Stomach (tissue), 9 donors: ENCODE data around the gene SGMS1. TPM values are rescaled to one million over a fixed set of nuclear protein-coding genes. Genes with fewer than 3 reads are reported as not detected.
A peak's percentile ranks its signal among the peaks of the same experiment; 100 is the strongest.

ENCODE experiments used
- DNase-seq, 2 donors: peaks; one replicate each; pipeline versions ENCODE4 v3.0.0 to v3.0.0-alpha.2; 2013 to 2019
- H3K27ac ChIP-seq, 5 donors: fragments of 200-600 bp in 4 of 5; sonication (generic) in 4 of 5; one replicate each; pipeline ENCODE4 v1.5.1; 2013 to 2019; ENCODE audit warnings: mild to moderate bottlenecking in 1 of 5, moderate library complexity in 1 of 5
- H3K27me3 ChIP-seq, 3 donors: fragments of 200-600 bp; sonication (generic); one replicate each; pipeline ENCODE4 v1.5.1; 2017 to 2019; ENCODE audit warnings: mixed run types in 1 of 3
- H3K36me3 ChIP-seq, 4 donors: fragments of 200-600 bp; sonication (generic); 1 replicate in 3 of 4; 2 replicates in 1 of 4; pipeline ENCODE4 v1.5.1; 2016 to 2019
- H3K4me1 ChIP-seq, 4 donors: fragments of 200-600 bp; sonication (generic); one replicate each; pipeline ENCODE4 v1.5.1; 2016 to 2019
- H3K4me3 ChIP-seq, 4 donors: fragments of 200-600 bp; sonication (generic) in 3 of 4; one replicate each; pipeline ENCODE4 v1.5.1; 2016 to 2019; ENCODE audit warnings: mild to moderate bottlenecking in 1 of 4
- H3K9me3 ChIP-seq, 4 donors: fragments of 200-600 bp; sonication (generic); one replicate each; pipeline ENCODE4 v1.5.1; 2016 to 2019
- CTCF ChIP-seq, 7 experiments: fragments of 450-650 bp in 4 of 7; fragments of 200-600 bp in 3 of 7; sonication (generic) in 3 of 7; IDR thresholded peaks; one replicate each; pipeline ENCODE4 v1.5.1; 2016 to 2019; ENCODE audit warnings: antibody characterized with exemption in 7 of 7, control low read depth in 2 of 7, mild to moderate bottlenecking in 1 of 7
- EP300 ChIP-seq: sonication (generic); formaldehyde crosslinking; IDR thresholded peaks from one replicate; pipeline ENCODE4 v1.6.1; 2017; ENCODE audit warnings: antibody characterized with exemption
- POLR2A ChIP-seq, 4 donors: fragments of 450-650 bp; IDR thresholded peaks; one replicate each; pipeline ENCODE4 v1.6.1; 2016; ENCODE audit warnings: antibody characterized with exemption in 4 of 4, control low read depth in 2 of 4, mild to moderate bottlenecking in 1 of 4, moderate library complexity in 1 of 4
- POLR2AphosphoS5 ChIP-seq, 3 donors: sonication (generic); formaldehyde crosslinking; IDR thresholded peaks; one replicate each; pipeline ENCODE4 v1.6.1; 2016; ENCODE audit warnings: antibody characterized with exemption in 3 of 3
- WGBS, 5 donors: extraction: QIAGEN DNeasy Blood & Tissue Kit in 3 of 5; methylation state at CpG; one replicate each; pipeline versions ENCODE4 v1.1.5 to v1.1.7; 2013 to 2018; 5-methylcytosine and 5-hydroxymethylcytosine counted together
- intact Hi-C: fragments of 100-400 bp; cut with DNase I; formaldehyde crosslinking; loops from one replicate; pipeline ENCODE4 v1.15.1; 2023; ENCODE audit warnings: low total_unique reads
- polyA plus RNA-seq, 3 donors: library from polyadenylated mRNA; stranded (reverse); fragments of 200-250 nt; gene quantifications; one replicate each; pipeline ENCODE4 v1.2.3, GENCODE V29; 2013
- total RNA-seq, 5 donors: library from RNA; depleted of rRNA; stranded (reverse); fragments of >200 nt; gene quantifications; one replicate each; pipeline versions ENCODE4 v1.1.0 to v1.2.3, GENCODE V29; 2014 to 2016
- donor health status: healthy with polysubstance abuse.
- donor health status: Bipolar disorder and iron deficiency.
- donor health status: healthy.

SGMS1 gene
- total and polyA plus RNA-seq, 8 donors, result 6.2 to 229 (median 49.6) TPM

DNA sequence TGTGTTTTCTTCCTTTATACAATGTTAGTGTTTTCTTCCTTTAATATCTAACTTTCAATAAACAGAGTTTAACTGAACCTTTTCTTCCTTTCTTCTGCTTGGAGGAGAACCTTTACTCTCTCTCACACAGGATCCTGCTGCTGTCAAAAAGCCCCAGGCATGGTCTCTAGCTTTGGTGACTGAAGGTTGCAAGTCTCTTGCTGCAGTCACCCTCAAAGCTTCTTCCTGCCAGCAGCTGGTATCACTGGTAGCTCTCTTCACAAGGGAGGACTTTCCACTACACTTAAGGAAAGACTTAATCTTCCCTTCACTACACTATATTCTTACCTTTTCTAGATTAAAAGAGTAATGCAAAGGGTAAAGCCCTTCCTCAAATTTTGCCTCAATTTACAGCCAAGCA lies 153.4 kb downstream of the SGMS1 start:
- peaks cover 8 to 58% (median 39%) of the 10 kb centered on the region in 4 donors for H3K4me1 ChIP-seq
- H3K4me3 ChIP-seq, result no peak overlapping the region
- peak overlapping the region in 4 of 5 donors; percentile 25 to 83 (median 54) for H3K27ac ChIP-seq
- TF ChIP-seq POLR2AphosphoS5 (IDR thresholded peaks at IDR 0.05), result no peak
- no peak for TF ChIP-seq EP300
- TF ChIP-seq CTCF (IDR thresholded peaks at IDR 0.05), result no peak
- no peak for TF ChIP-seq POLR2A (IDR thresholded peaks at IDR 0.05)
- H3K27me3 ChIP-seq, result no peaks in the 10 kb centered on the region
- H3K36me3 ChIP-seq, result no peaks in the 10 kb centered on the region
- no peaks in the 10 kb centered on the region for H3K9me3 ChIP-seq
- peak in 1 of 2 donors; percentile 19 for DNase-seq
- intact Hi-C loops, result no loop called here

DNA sequence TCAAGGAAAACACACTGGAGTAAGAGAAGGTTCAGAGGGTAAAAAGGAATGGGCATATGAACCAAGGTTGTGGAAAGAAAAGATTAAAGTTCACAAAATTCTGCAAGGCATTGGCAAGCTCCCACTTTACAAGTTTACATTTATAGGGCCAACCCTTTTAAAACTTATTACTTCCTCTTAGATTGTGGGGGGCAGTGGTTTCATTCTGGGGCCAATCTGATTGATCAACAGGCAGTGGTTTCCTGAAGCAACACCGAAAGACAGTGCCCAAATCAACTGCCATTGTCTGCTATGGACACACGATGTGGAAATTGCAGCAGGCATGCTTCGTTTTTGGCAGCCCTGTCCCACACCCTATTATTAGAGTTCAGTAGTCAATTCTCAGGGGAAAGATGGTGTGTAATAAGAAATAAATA lies 154.0 kb downstream of the SGMS1 start:
- DNase-seq, result peak in 1 of 2 donors; percentile 10
- H3K4me1 ChIP-seq, result peaks cover 8 to 58% (median 39%) of the 10 kb centered on the region in 4 donors
- no peaks in the 10 kb centered on the region for H3K36me3 ChIP-seq
- 10 to 23% (median 13%) methylated on average over 3 of the region's 3 CpGs for WGBS, 5 donors
- intact Hi-C loops, result no loop called here
- H3K27ac ChIP-seq, result peak overlapping the region in 4 of 5 donors; percentile 25 to 83 (median 54)
- H3K27me3 ChIP-seq, result no peaks in the 10 kb centered on the region
- TF ChIP-seq POLR2A (IDR thresholded peaks at IDR 0.05) (no peak), POLR2AphosphoS5 (IDR thresholded peaks at IDR 0.05) (no peak), CTCF (IDR thresholded peaks at IDR 0.05) (no peak), EP300 (no peak)
- no peak overlapping the region for H3K4me3 ChIP-seq
- H3K9me3 ChIP-seq, result no peaks in the 10 kb centered on the region

GRCh38 chr10:50469288-50469687 lies 154.5 kb downstream of the SGMS1 start:
- no peak for DNase-seq
- peaks cover 8 to 62% (median 39%) of the 10 kb centered on the region in 4 donors for H3K4me1 ChIP-seq
- no peaks in the 10 kb centered on the region for H3K36me3 ChIP-seq
- TF ChIP-seq POLR2A (IDR thresholded peaks at IDR 0.05), result no peak
- H3K27ac ChIP-seq, result peak overlapping the region in 3 of 5 donors; percentile 25 to 83 (median 72)
- 59 to 85% (median 71%) methylated on average over 1 of the region's 1 CpG for WGBS, 5 donors
- no peak overlapping the region for H3K4me3 ChIP-seq
- H3K27me3 ChIP-seq, result no peaks in the 10 kb centered on the region
- H3K9me3 ChIP-seq, result no peaks in the 10 kb centered on the region
- intact Hi-C loops, result no loop called here

GRCh38 chr10:50467209-50467608 lies 156.5 kb downstream of the SGMS1 start:
- H3K36me3 ChIP-seq, result no peaks in the 10 kb centered on the region
- no peak overlapping the region for H3K27ac ChIP-seq
- TF ChIP-seq CTCF (IDR thresholded peaks at IDR 0.05) (no peak), EP300 (no peak)
- H3K4me3 ChIP-seq, result no peak overlapping the region
- H3K4me1 ChIP-seq, result peaks cover 8 to 60% (median 37%) of the 10 kb centered on the region in 4 donors
- no peaks in the 10 kb centered on the region for H3K27me3 ChIP-seq
- 82 to 91% (median 90%) methylated on average over 1 of the region's 1 CpG for WGBS, 5 donors
- no peak for DNase-seq
- no peaks in the 10 kb centered on the region for H3K9me3 ChIP-seq
- intact Hi-C loops, result no loop called here

GRCh38 chr10:50464004-50464409 lies 159.7 kb downstream of the SGMS1 start:
- H3K36me3 ChIP-seq, result peaks cover 0 to 12% (median 9%) of the 10 kb centered on the region in 4 donors
- no peaks in the 10 kb centered on the region for H3K27me3 ChIP-seq
- H3K4me1 ChIP-seq, result peaks cover 0 to 41% (median 16%) of the 10 kb centered on the region in 4 donors
- WGBS, 5 donors, result 48 to 98% (median 94%) methylated on average over 1 of the region's 1 CpG
- H3K4me3 ChIP-seq, result no peak overlapping the region
- intact Hi-C loops, result no loop called here
- no peaks in the 10 kb centered on the region for H3K9me3 ChIP-seq
- no peak overlapping the region for H3K27ac ChIP-seq
- TF ChIP-seq POLR2AphosphoS5 (IDR thresholded peaks at IDR 0.05), result no peak
- no peak for TF ChIP-seq CTCF (IDR thresholded peaks at IDR 0.05)
- no peak for TF ChIP-seq POLR2A (IDR thresholded peaks at IDR 0.05)
- no peak for TF ChIP-seq EP300
- DNase-seq, result peak in 1 of 2 donors; percentile 43
